GM12865 (cell line): Measurements from ENCODE around the gene PGAP6.
"Not testable (repeated sequence)": the region's sequence is repeated elsewhere in the genome, so short reads cannot be mapped to it uniquely, and the experiment has no call there.

Experiments used
- DNase-seq: peaks from one replicate; pipeline ENCODE4 v3.0.0; 2010; ENCODE audit warnings: low read depth
- H3K4me3 ChIP-seq: 2 replicates; pipeline ENCODE4 v1.5.1; 2011; ENCODE audit warnings: mild to moderate bottlenecking, low read depth, low read length, control low read depth
- TF ChIP-seq, protein P1 (sequence below): IDR thresholded peaks from 2 replicates; pipeline ENCODE4 v1.5.1; 2011; ENCODE audit warnings: low read length, control low read depth, low read depth, inconsistent platforms; ENCODE audit not compliant: insufficient read depth; ENCODE audit errors: missing control alignments

PGAP6 gene

GRCh38 chr16:342455-343213 is 39.1 kb downstream of the PGAP6 start:
- DNase-seq: no peak
- TF ChIP-seq, protein P1, sequence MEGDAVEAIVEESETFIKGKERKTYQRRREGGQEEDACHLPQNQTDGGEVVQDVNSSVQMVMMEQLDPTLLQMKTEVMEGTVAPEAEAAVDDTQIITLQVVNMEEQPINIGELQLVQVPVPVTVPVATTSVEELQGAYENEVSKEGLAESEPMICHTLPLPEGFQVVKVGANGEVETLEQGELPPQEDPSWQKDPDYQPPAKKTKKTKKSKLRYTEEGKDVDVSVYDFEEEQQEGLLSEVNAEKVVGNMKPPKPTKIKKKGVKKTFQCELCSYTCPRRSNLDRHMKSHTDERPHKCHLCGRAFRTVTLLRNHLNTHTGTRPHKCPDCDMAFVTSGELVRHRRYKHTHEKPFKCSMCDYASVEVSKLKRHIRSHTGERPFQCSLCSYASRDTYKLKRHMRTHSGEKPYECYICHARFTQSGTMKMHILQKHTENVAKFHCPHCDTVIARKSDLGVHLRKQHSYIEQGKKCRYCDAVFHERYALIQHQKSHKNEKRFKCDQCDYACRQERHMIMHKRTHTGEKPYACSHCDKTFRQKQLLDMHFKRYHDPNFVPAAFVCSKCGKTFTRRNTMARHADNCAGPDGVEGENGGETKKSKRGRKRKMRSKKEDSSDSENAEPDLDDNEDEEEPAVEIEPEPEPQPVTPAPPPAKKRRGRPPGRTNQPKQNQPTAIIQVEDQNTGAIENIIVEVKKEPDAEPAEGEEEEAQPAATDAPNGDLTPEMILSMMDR: no peak
- H3K4me3 ChIP-seq: no peak overlapping the region

DNA sequence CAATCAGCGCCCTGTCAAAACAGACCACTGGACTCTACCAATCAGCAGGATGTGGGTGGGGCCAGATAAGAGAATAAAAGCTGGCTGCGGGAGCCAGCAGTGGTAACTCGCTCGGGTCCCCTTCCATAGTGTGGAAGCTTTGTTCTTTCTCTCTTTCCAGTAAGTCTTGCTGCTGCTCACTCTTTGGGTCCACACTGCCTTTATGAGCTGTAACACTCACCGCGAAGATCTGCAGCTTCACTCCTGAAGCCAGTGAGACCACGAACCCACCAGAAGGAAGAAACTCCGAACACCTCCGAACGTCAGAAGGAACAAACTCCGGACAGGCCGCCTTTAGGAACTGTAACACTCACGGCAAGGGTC is 39.8 kb downstream of the PGAP6 start:
- DNase-seq, H3K4me3 ChIP-seq: not testable (repeated sequence)

- H3K4me3 ChIP-seq, DNase-seq: not testable (repeated sequence)
These were observed 40.4 kb downstream of the PGAP6 start for GRCh38 chr16:341095-341973.

DNA sequence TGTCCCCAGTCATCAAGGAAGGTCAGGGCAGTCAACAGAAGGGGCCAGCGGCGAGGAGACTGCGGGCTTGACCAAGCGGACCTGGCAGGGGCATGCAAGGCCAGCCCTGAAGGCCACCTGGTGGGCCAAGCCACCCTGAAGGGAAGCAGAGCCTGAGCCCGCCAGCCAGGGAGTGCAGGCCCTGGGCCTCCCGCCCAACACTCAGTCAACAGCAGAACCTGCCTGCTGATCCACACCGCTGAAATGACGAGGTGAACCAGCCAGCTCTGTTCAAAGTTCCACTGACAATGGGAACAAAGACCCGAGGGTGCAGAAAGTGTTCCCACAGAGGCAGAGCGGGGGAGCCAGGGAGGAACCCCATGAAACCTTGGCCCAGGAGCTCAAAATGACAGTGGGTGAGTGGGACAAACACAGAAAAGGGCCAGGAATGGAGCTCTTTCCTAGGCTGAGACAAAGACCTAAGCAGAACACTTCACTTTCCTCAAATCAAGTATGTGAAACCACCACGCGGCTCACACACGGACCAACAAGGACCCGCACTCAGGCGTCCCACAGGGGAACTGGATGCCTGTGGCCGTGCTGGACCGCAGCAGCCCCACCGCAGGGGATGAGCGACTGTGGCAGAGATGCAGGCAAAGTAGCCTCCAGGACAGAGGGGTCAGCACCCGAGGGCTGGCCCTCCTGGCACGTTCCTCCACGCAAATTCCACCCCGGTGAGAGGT is 41.2 kb downstream of the PGAP6 start:
- TF ChIP-seq, protein P1: no peak
- no peak overlapping the region for H3K4me3 ChIP-seq
- no peak for DNase-seq

DNA sequence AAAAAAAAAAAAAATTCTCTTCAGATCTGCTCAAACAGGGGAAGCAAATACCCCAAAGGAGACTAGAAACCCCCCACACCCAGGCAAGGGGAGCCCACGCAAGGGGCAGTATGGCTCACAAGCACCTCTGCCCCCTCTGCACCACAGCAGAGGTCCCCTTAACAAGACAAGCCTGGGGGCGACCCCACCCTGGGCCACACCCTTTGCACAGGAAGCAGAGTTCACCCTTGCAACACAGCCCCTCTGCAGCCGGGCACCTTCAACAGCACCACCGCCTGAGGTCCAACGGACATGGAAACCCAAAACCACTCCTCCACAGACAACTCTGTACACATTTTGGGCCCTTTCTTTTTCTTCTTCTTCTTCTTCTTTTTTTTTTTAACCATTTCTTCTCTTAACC is 42.1 kb downstream of the PGAP6 start:
- no peak for DNase-seq
- TF ChIP-seq, protein P1: no peak
- H3K4me3 ChIP-seq: no peak overlapping the region

DNA sequence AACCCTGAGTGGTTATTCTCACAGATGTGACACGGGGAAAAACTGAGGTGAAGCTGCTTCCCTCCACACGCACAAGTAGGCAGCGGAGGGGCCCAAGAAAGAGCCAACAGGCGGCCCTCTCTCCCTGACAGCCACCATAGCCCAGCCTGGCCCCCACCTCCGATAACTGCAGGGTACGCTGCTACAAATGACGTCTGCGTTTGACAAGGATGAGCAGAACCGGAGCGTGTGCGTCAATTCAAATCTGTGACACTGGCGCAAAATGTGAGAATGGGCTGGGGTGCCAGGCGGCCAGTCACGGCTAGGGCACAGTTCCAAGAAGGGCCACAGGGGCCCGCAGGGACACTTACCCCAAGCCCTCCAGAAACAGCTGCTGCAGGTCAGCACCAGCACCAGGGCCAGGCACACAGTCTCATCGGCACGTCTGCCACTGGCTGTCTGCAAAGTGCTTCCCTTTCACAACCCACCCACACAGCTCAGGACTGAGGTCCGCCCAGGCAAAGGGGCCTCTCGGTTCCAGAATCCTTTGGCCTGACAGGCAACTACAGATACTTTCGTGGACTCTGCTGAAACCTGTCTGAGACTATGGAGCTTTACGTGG is 43.7 kb downstream of the PGAP6 start:
- no peak for DNase-seq
- TF ChIP-seq, protein P1: no peak
- H3K4me3 ChIP-seq: no peak overlapping the region

DNA sequence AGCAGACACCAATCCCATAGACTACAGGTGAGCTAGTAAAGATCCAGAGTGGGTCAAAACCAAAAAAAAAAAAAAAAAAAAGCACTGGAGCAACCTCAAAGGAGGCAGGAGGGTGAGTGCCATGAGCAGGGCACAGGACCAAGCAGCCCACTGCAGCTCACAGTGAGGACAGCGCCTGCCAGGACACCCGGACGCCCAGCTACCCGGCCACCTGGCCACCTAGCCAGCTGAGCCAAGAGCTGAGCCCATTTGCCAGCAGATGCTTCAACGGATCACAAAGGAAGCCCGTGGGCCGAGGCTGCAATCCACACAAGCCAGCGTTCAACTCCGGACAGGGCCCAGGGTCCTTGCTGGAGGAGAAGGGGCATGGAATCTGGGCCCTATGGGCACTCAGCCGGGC is 44.3 kb downstream of the PGAP6 start:
- TF ChIP-seq, protein P1: no peak
- DNase-seq: no peak
- H3K4me3 ChIP-seq: no peak overlapping the region
